K562 (cell line): ENCODE results near the gene FASTK. TPM values are rescaled to one million over a fixed set of nuclear protein-coding genes. Genes with fewer than 3 reads are reported as not detected.

Source experiments
- ARID2 ChIP-seq: fragments of 450-650 bp; IDR thresholded peaks from 2 replicates; pipeline ENCODE4 v1.6.1; 2017; ENCODE audit warnings: antibody characterized with exemption, mild to moderate bottlenecking
- CBX5 ChIP-seq: IDR thresholded peaks from 2 replicates; pipeline ENCODE4 v1.6.1; 2014; ENCODE audit warnings: low read depth, borderline replicate concordance
- EP400 ChIP-seq: fragments of 450-650 bp; IDR thresholded peaks from 2 replicates; pipeline ENCODE4 v1.6.1; 2017; ENCODE audit warnings: antibody characterized with exemption, mild to moderate bottlenecking, moderate library complexity
- ETS2 ChIP-seq: IDR thresholded peaks from 2 replicates; pipeline ENCODE4 v1.6.1; 2016; ENCODE audit warnings: borderline replicate concordance, missing genetic modification characterization, mild to moderate bottlenecking, moderate library complexity, missing compliant biosample characterization; ENCODE audit not compliant: poor library complexity, severe bottlenecking
- FOXK2 ChIP-seq, 2 experiments: fragments of 450-650 bp; IDR thresholded peaks in 1 of 2; conservative IDR thresholded peaks in 1 of 2; 2 replicates each; pipeline ENCODE4 v1.6.1; 2016; ENCODE audit warnings: low read depth in 2 of 2, mild to moderate bottlenecking in 1 of 2
- GTF2F1 ChIP-seq: IDR thresholded peaks from 2 replicates; pipeline ENCODE4 v1.6.1; 2011; ENCODE audit warnings: low read depth, low read length, improper control_type of control experiment
- HIVEP1 ChIP-seq: fragments of 250-450 bp; sonication (Bioruptor Pico); IDR thresholded peaks from 2 replicates; pipeline ENCODE4 v1.4.0; 2020; ENCODE audit warnings: mild to moderate bottlenecking
- KLF13 ChIP-seq: fragments of 450-650 bp; IDR thresholded peaks from 2 replicates; pipeline ENCODE4 v1.6.1; 2016; ENCODE audit warnings: missing genetic modification characterization, low read depth, mild to moderate bottlenecking, missing compliant biosample characterization, moderate library complexity, borderline replicate concordance
- MLX ChIP-seq, 2 experiments: fragments of 450-650 bp in 1 of 2; sonication (generic) in 1 of 2; formaldehyde crosslinking; conservative IDR thresholded peaks; 2 replicates each; pipeline versions ENCODE4 v1.4.0 to v1.8.1; 2020 to 2022; ENCODE audit warnings: mild to moderate bottlenecking in 1 of 2, missing genetic modification reagents in 1 of 2
- NR1H2 ChIP-seq: sonication (generic); formaldehyde crosslinking; IDR thresholded peaks from 2 replicates; pipeline ENCODE4 v1.4.0; 2020; ENCODE audit warnings: mild to moderate bottlenecking, missing genetic modification reagents
- RNF219 ChIP-seq: fragments of 250-450 bp; sonication (Bioruptor Pico); IDR thresholded peaks from 2 replicates; pipeline ENCODE4 v1.5.0; 2022; ENCODE audit warnings: mild to moderate bottlenecking
- SAP30 ChIP-seq: fragments of 200-600 bp; sonication (generic); IDR thresholded peaks from 2 replicates; pipeline ENCODE4 v1.6.1; 2012; ENCODE audit warnings: borderline replicate concordance, low read depth, mild to moderate bottlenecking, moderate library complexity, low read length, control low read depth, inconsistent platforms; ENCODE audit not compliant: insufficient read depth, poor library complexity, severe bottlenecking
- SRSF3 ChIP-seq: fragments of 200-400 bp; formaldehyde crosslinking; IDR thresholded peaks from 2 replicates; pipeline ENCODE4 v1.6.1; 2016; ENCODE audit warnings: mild to moderate bottlenecking, low read length, moderate library complexity; ENCODE audit not compliant: insufficient read depth
- TCF15 ChIP-seq: fragments of 250-450 bp; sonication (Bioruptor Pico); IDR thresholded peaks from 2 replicates; pipeline ENCODE4 v1.8.0; 2022; ENCODE audit warnings: moderate library complexity, mild to moderate bottlenecking, inconsistent platforms
- TRIM25 ChIP-seq: fragments of 450-650 bp; IDR thresholded peaks from 2 replicates; pipeline ENCODE4 v1.7.0; 2016; ENCODE audit warnings: borderline replicate concordance
- ZKSCAN1 ChIP-seq: fragments of 150-350 bp; IDR thresholded peaks from 2 replicates; pipeline ENCODE4 v1.6.1; 2016; ENCODE audit warnings: low read depth, low read length
- ZNF41 ChIP-seq: fragments of 250-450 bp; sonication (Bioruptor Pico); conservative IDR thresholded peaks from 2 replicates; pipeline ENCODE4 v1.4.0; 2020; ENCODE audit warnings: mild to moderate bottlenecking
- ZNF57 ChIP-seq: fragments of 450-650 bp; formaldehyde crosslinking; IDR thresholded peaks from 2 replicates; pipeline ENCODE4 v1.4.0; 2020; ENCODE audit warnings: mild to moderate bottlenecking, moderate library complexity
- ZNF584 ChIP-seq: fragments of 200-800 bp; sonication (Bioruptor generic); IDR thresholded peaks from 2 replicates; pipeline ENCODE4 v1.6.1; 2016; ENCODE audit warnings: low read depth, mild to moderate bottlenecking, missing genetic modification characterization, missing compliant biosample characterization
- ZNF644 ChIP-seq: fragments of 200-800 bp; sonication (Bioruptor generic); IDR thresholded peaks from 2 replicates; pipeline ENCODE4 v1.6.1; 2016; ENCODE audit warnings: low read depth, missing genetic modification characterization, missing compliant biosample characterization
- polyA plus RNA-seq, 8 experiments: library from polyadenylated mRNA; depleted of rRNA in 4 of 8; stranded (reverse) in 5 of 8; unstranded in 3 of 8; fragments of >200 nt; fragmentation: Nextera tagmentation in 2 of 8; fragmentation: Illumina TruSeq in 1 of 8; extraction: Ambion mirVana in 2 of 8; extraction: Trizol in 1 of 8; gene quantifications; 2 replicates each; pipeline versions ENCODE4 v1.2.1 to v1.2.3, GENCODE V29; 2011 to 2014; ENCODE audit warnings: inconsistent platforms in 1 of 8, missing spikeins in 1 of 8
- total RNA-seq, 7 experiments: library from RNA; depleted of rRNA in 6 of 7; stranded (reverse); fragments of >200 nt in 6 of 7; fragmentation: Illumina TruSeq in 2 of 7; extraction: Trizol in 2 of 7; gene quantifications; 2 replicates each; pipeline versions ENCODE4 v1.2.1 to v1.2.3, GENCODE V29; 2011 to 2021; ENCODE audit warnings: low replicate concordance in 1 of 7
- TF ChIP-seq, protein P1 (sequence below): fragments of 250-450 bp; sonication (Bioruptor Pico); IDR thresholded peaks from 2 replicates; pipeline ENCODE4 v1.5.0; 2021

FASTK gene
- total and polyA plus RNA-seq, 9 of the 15 experiments (the other 6 are each of a cell fraction or from before 2014, with no cell fraction given): 0.51 to 150 (median 48.2) TPM

- TF ChIP-seq ZNF584 (no peak), ZKSCAN1 (no peak), SAP30 (peak; percentile 47), ZNF57 (CRISPR knock-in tag) (no peak), TCF15 (CRISPR knock-in tag) (no peak), HIVEP1 (CRISPR knock-in tag) (no peak), EP400 (no peak), ZNF644 (no peak), KLF13 (no peak), CBX5 (no peak), NR1H2 (CRISPR knock-in tag) (peak; percentile 94; the same call in 1 of the 2 replicates), SRSF3 (0 out of 2 replicates have a peak, but pooled peaks have one; percentile 24), ARID2 (peak; percentile 64), ZNF41 (CRISPR knock-in tag) (no peak), ETS2 (tag) (no peak), GTF2F1 (no peak), TRIM25 (peak; percentile 87; the same call in 1 of the 2 replicates), FOXK2 (conservative IDR thresholded peaks at IDR 0.05 in 1 of 2, IDR thresholded peaks at IDR 0.05 in 1 of 2; ENCODE audit: low read depth in 2 of 2) (no peak), MLX (CRISPR knock-in tag; conservative IDR thresholded peaks at IDR 0.05) (no peak), RNF219 (CRISPR knock-in tag) (no peak)
- TF ChIP-seq, protein P1, sequence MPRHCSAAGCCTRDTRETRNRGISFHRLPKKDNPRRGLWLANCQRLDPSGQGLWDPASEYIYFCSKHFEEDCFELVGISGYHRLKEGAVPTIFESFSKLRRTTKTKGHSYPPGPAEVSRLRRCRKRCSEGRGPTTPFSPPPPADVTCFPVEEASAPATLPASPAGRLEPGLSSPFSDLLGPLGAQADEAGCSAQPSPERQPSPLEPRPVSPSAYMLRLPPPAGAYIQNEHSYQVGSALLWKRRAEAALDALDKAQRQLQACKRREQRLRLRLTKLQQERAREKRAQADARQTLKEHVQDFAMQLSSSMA (CRISPR knock-in tag): no peak
Observed at GRCh38 chr7:151082141-151083070, 1.8 kb upstream of the FASTK start (continued).
